HG03354 (cell line): ENCODE measurements around the gene CNIH3.
A peak's percentile ranks its signal among the peaks of the same experiment; 100 is the strongest.

ENCODE experiments used
- ATAC-seq: cut with Tn5 transposase; IDR thresholded peaks from one replicate; pipeline ENCODE4 v1.9.1; 2021; ENCODE audit warnings: mild to moderate bottlenecking; ENCODE audit not compliant: unreplicated experiment, poor library complexity, severe bottlenecking

CNIH3 gene

GRCh38 chr1:224639426-224639975 is 23.4 kb downstream of the CNIH3 start:
- no peak for ATAC-seq

- no peak for ATAC-seq
These were observed 23.9 kb downstream of the CNIH3 start for GRCh38 chr1:224640018-224640417.

GRCh38 chr1:224640587-224640986 is 24.5 kb downstream of the CNIH3 start:
- no peak for ATAC-seq

GRCh38 chr1:224641030-224641429 is 24.9 kb downstream of the CNIH3 start:
- ATAC-seq, result no peak

- no peak for ATAC-seq
These were observed 27.5 kb downstream of the CNIH3 start for GRCh38 chr1:224643653-224644052.

GRCh38 chr1:224644553-224645154 is 28.5 kb downstream of the CNIH3 start:
- ATAC-seq, result peak; percentile 82

- no peak for ATAC-seq
These were observed 31.3 kb downstream of the CNIH3 start for GRCh38 chr1:224647449-224647848.

- ATAC-seq, result no peak
These were observed 34.2 kb downstream of the CNIH3 start for GRCh38 chr1:224650290-224650689.

- ATAC-seq, result no peak
These were observed 35.1 kb downstream of the CNIH3 start for GRCh38 chr1:224651188-224651587.

- ATAC-seq, result no peak
These were observed 40.3 kb downstream of the CNIH3 start for GRCh38 chr1:224656392-224656791.

GRCh38 chr1:224660074-224660473 is 44.0 kb downstream of the CNIH3 start:
- ATAC-seq, result no peak

- ATAC-seq, result no peak
These were observed 46.8 kb downstream of the CNIH3 start for GRCh38 chr1:224662870-224663269.

- no peak for ATAC-seq
These were observed 48.9 kb downstream of the CNIH3 start for GRCh38 chr1:224665016-224665415.

- no peak for ATAC-seq
These were observed 50.0 kb downstream of the CNIH3 start for GRCh38 chr1:224666078-224666477.

GRCh38 chr1:224666913-224667312 is 50.8 kb downstream of the CNIH3 start:
- no peak for ATAC-seq

- ATAC-seq, result no peak
These were observed 52.9 kb downstream of the CNIH3 start for GRCh38 chr1:224668984-224669383.

- ATAC-seq, result no peak
These were observed 53.3 kb downstream of the CNIH3 start for GRCh38 chr1:224669403-224669802.

GRCh38 chr1:224670506-224670905 is 54.4 kb downstream of the CNIH3 start:
- ATAC-seq, result no peak

GRCh38 chr1:224671076-224671475 is 55.0 kb downstream of the CNIH3 start:
- no peak for ATAC-seq

GRCh38 chr1:224673141-224673540 is 57.0 kb downstream of the CNIH3 start:
- no peak for ATAC-seq

- ATAC-seq, result no peak
These were observed 59.5 kb downstream of the CNIH3 start for GRCh38 chr1:224675590-224675989.

GRCh38 chr1:224676551-224676950 is 60.4 kb downstream of the CNIH3 start:
- ATAC-seq, result no peak
